CD1c-positive myeloid dendritic cell (primary cell): ENCODE results near the gene TMEM269.

Experiments used
- DNase-seq: peaks from one replicate; pipeline ENCODE4 v3.0.0-alpha.2; 2016; ENCODE audit errors: extremely low spot score

The TMEM269 gene

GRCh38 chr1:42848823-42849537 lies 64.2 kb downstream of the TMEM269 start:
- DNase-seq: no peak

GRCh38 chr1:42849944-42850343 lies 65.2 kb downstream of the TMEM269 start:
- no peak for DNase-seq
